Neuronal stem cell (in vitro differentiated cells): ENCODE measurements around the gene CDK14.
A peak's percentile ranks its signal among the peaks of the same experiment; 100 is the strongest.
"Not testable (repeated sequence)": the region's sequence is repeated elsewhere in the genome, so short reads cannot be mapped to it uniquely, and the experiment has no call there.

Source experiments
- DNase-seq: peaks from one replicate; pipeline ENCODE4 v3.0.0-alpha.2; 2013; ENCODE audit warnings: low spot score
- H2AFZ ChIP-seq: one replicate; pipeline ENCODE4 v1.6.1; 2013; ENCODE audit warnings: mild to moderate bottlenecking, low read length, inconsistent platforms
- H2AK5ac ChIP-seq: 2 replicates; pipeline ENCODE4 v1.6.1; 2013; ENCODE audit warnings: low read depth, mild to moderate bottlenecking, inconsistent platforms, low read length, moderate library complexity, mixed read lengths
- H2BK120ac ChIP-seq: 2 replicates; pipeline ENCODE4 v1.6.1; 2013; ENCODE audit warnings: low read depth, mild to moderate bottlenecking, inconsistent platforms, low read length, moderate library complexity, mixed read lengths
- H2BK12ac ChIP-seq: one replicate; pipeline ENCODE4 v1.6.1; 2013; ENCODE audit warnings: low read length, inconsistent platforms
- H2BK15ac ChIP-seq: 2 replicates; pipeline ENCODE4 v1.6.1; 2013; ENCODE audit warnings: mild to moderate bottlenecking, low read length, inconsistent platforms, mixed read lengths
- H2BK5ac ChIP-seq: one replicate; pipeline ENCODE4 v1.6.1; 2013; ENCODE audit warnings: inconsistent platforms, mild to moderate bottlenecking, low read length, moderate library complexity
- H3K14ac ChIP-seq: one replicate; pipeline ENCODE4 v1.6.1; 2013; ENCODE audit warnings: low read length, inconsistent platforms
- H3K18ac ChIP-seq: 2 replicates; pipeline ENCODE4 v1.6.1; 2013; ENCODE audit warnings: low read length, inconsistent platforms
- H3K23ac ChIP-seq: 2 replicates; pipeline ENCODE4 v1.6.1; 2013; ENCODE audit warnings: low read depth, mild to moderate bottlenecking, mixed read lengths, low read length, inconsistent platforms; ENCODE audit not compliant: poor library complexity
- H3K27ac ChIP-seq: replicated peaks from 3 replicates; pipeline ENCODE4 v1.5.1; 2013; ENCODE audit warnings: low read length, inconsistent platforms
- H3K27me3 ChIP-seq, 3 experiments: 2 replicates each; pipeline ENCODE4 v1.6.1; 2013; ENCODE audit warnings: low read length in 3 of 3, mild to moderate bottlenecking in 2 of 3, inconsistent platforms in 1 of 3, low read depth in 1 of 3, mixed read lengths in 1 of 3, moderate library complexity in 1 of 3; ENCODE audit not compliant: control insufficient read depth in 3 of 3, insufficient read depth in 3 of 3
- H3K36me3 ChIP-seq, 2 donors: replicated peaks in 1 of 2; 2 replicates each; pipeline ENCODE4 v1.6.1; 2013; ENCODE audit warnings: low read length in 2 of 2; ENCODE audit not compliant: control insufficient read depth in 2 of 2, insufficient read depth in 2 of 2
- H3K4ac ChIP-seq: 2 replicates; pipeline ENCODE4 v1.6.1; 2013; ENCODE audit warnings: inconsistent platforms, mild to moderate bottlenecking, low read length, moderate library complexity
- H3K4me1 ChIP-seq, 2 donors: 1 replicate in 1 of 2; 2 replicates in 1 of 2; pipeline ENCODE4 v1.6.1; 2013; ENCODE audit warnings: low read length in 2 of 2, low read depth in 1 of 2; ENCODE audit not compliant: control insufficient read depth in 2 of 2, insufficient read depth in 1 of 2
- H3K4me2 ChIP-seq: one replicate; pipeline ENCODE4 v1.6.1; 2013; ENCODE audit warnings: mild to moderate bottlenecking, low read length, inconsistent platforms; ENCODE audit not compliant: insufficient read depth, poor library complexity, severe bottlenecking
- H3K4me3 ChIP-seq, 2 donors: 2 replicates each; pipeline ENCODE4 v1.5.1; 2013; ENCODE audit warnings: low read length in 2 of 2, mild to moderate bottlenecking in 2 of 2, inconsistent platforms in 1 of 2, moderate library complexity in 1 of 2
- H3K79me1 ChIP-seq: one replicate; pipeline ENCODE4 v1.6.1; 2013; ENCODE audit warnings: low read depth, mild to moderate bottlenecking, inconsistent platforms, low read length, moderate library complexity
- H3K9ac ChIP-seq: one replicate; pipeline ENCODE4 v1.6.1; 2013; ENCODE audit warnings: mild to moderate bottlenecking, low read depth, low read length, inconsistent platforms; ENCODE audit not compliant: poor library complexity
- H3K9me3 ChIP-seq, 2 donors: replicated peaks in 1 of 2; 2 replicates each; pipeline versions ENCODE3 to v1.6.1; 2013; ENCODE audit warnings: low read length in 2 of 2, mild to moderate bottlenecking in 2 of 2, inconsistent platforms in 1 of 2, low read depth in 1 of 2, mixed read lengths in 1 of 2, moderate library complexity in 1 of 2; ENCODE audit not compliant: control insufficient read depth in 2 of 2, insufficient read depth in 1 of 2
- H4K8ac ChIP-seq: one replicate; pipeline ENCODE4 v1.6.1; 2013; ENCODE audit warnings: low read depth, mild to moderate bottlenecking, inconsistent platforms, low read length, moderate library complexity
- H4K91ac ChIP-seq: one replicate; pipeline ENCODE4 v1.6.1; 2013; ENCODE audit warnings: low read length, low read depth, mild to moderate bottlenecking, inconsistent platforms; ENCODE audit not compliant: poor library complexity
- WGBS, 2 donors: extraction: QIAGEN DNeasy Blood & Tissue Kit; methylation state at CpG; one replicate each; pipeline ENCODE4 v1.1.7; 2013; ENCODE audit warnings: missing lambda C conversion rate in 2 of 2, mixed read lengths in 1 of 2; ENCODE audit not compliant: insufficient read length in 2 of 2, insufficient replicate concordance in 1 of 2; ENCODE audit errors: extremely low coverage in 2 of 2; 5-methylcytosine and 5-hydroxymethylcytosine counted together

The CDK14 gene

GRCh38 chr7:90920336-90920735, 324.2 kb downstream of the CDK14 start:
- no peaks in the 10 kb centered on the region for H3K27me3 ChIP-seq
- H2AK5ac ChIP-seq = no peak overlapping the region
- no peak overlapping the region for H3K23ac ChIP-seq
- no peak overlapping the region for H4K91ac ChIP-seq
- no peak overlapping the region for H3K4me2 ChIP-seq
- H3K18ac ChIP-seq = no peak overlapping the region
- H3K4me3 ChIP-seq = no peak overlapping the region
- no peaks in the 10 kb centered on the region for H3K4me1 ChIP-seq
- no peak overlapping the region for H3K9ac ChIP-seq
- H4K8ac ChIP-seq = no peak overlapping the region
- H2BK5ac ChIP-seq = no peak overlapping the region
- H2BK12ac ChIP-seq = no peak overlapping the region
- no peak overlapping the region for H2BK15ac ChIP-seq
- no peak overlapping the region for H2BK120ac ChIP-seq
- no peak overlapping the region for H3K27ac ChIP-seq
- H3K4ac ChIP-seq = no peak overlapping the region
- H2AFZ ChIP-seq = no peak overlapping the region
- peaks cover 0 to 3% of the 10 kb centered on the region in 2 donors for H3K9me3 ChIP-seq
- H3K79me1 ChIP-seq = no peaks in the 10 kb centered on the region
- no CpG with 5 or more reads among the region's 1 CpG for WGBS, 2 donors
- DNase-seq = no peak
- no peak overlapping the region for H3K14ac ChIP-seq
- peaks cover 2 to 6% of the 10 kb centered on the region in 2 donors for H3K36me3 ChIP-seq

- Histone ChIP-seq H3K4me3 (no peak overlapping the region), H2BK5ac (no peak overlapping the region), H3K4me1 (no peaks in the 10 kb centered on the region), H3K79me1 (no peaks in the 10 kb centered on the region), H2BK12ac (no peak overlapping the region), H3K27me3 (no peaks in the 10 kb centered on the region), H3K18ac (no peak overlapping the region), H3K4me2 (no peak overlapping the region), H4K8ac (no peak overlapping the region), H4K91ac (no peak overlapping the region), H3K27ac (no peak overlapping the region), H3K9ac (no peak overlapping the region), H3K4ac (no peak overlapping the region), H2AK5ac (no peak overlapping the region), H2BK120ac (no peak overlapping the region), H3K9me3 (no peaks in the 10 kb centered on the region), H3K23ac (no peak overlapping the region), H2BK15ac (no peak overlapping the region), H2AFZ (no peak overlapping the region), H3K36me3 (no peaks in the 10 kb centered on the region), H3K14ac (no peak overlapping the region)
- DNase-seq = no peak
- WGBS, 2 donors = no CpG with 5 or more reads among the region's 2 CpGs
Measured at GRCh38 chr7:90923541-90923997, 327.4 kb downstream of the CDK14 start.

- H3K9me3 ChIP-seq, H2AFZ ChIP-seq, H3K4me2 ChIP-seq, H2BK15ac ChIP-seq, H2AK5ac ChIP-seq, H2BK5ac ChIP-seq, H2BK12ac ChIP-seq, H3K18ac ChIP-seq, H4K91ac ChIP-seq, H3K27me3 ChIP-seq, H3K27ac ChIP-seq, DNase-seq, H3K36me3 ChIP-seq, H3K79me1 ChIP-seq, H3K4me1 ChIP-seq, H3K4me3 ChIP-seq, H4K8ac ChIP-seq, H3K4ac ChIP-seq, H2BK120ac ChIP-seq, H3K9ac ChIP-seq, H3K23ac ChIP-seq, H3K14ac ChIP-seq: not testable (repeated sequence)
- no CpG with 5 or more reads among the region's 13 CpGs for WGBS, 2 donors
Measured at GRCh38 chr7:90928700-90929424, 332.7 kb downstream of the CDK14 start.

GRCh38 chr7:90931986-90932916, 336.1 kb downstream of the CDK14 start:
- H2BK15ac ChIP-seq = no peak overlapping the region
- peaks cover 0 to 2% of the 10 kb centered on the region in 2 donors for H3K36me3 ChIP-seq
- no CpG with 5 or more reads among the region's 6 CpGs for WGBS, 2 donors

More at GRCh38 chr7:90931986-90932916, 336.1 kb downstream of the CDK14 start:
- no peak overlapping the region for H2BK12ac ChIP-seq
- H3K79me1 ChIP-seq = no peaks in the 10 kb centered on the region
- no peaks in the 10 kb centered on the region for H3K9me3 ChIP-seq
- no peak overlapping the region for H3K27ac ChIP-seq
- no peak overlapping the region for H3K4me2 ChIP-seq
- peak overlapping the region; percentile 53 for H3K4ac ChIP-seq
- no peak overlapping the region for H4K8ac ChIP-seq
- no peak overlapping the region for H3K9ac ChIP-seq
- no peak overlapping the region for H2BK5ac ChIP-seq
- no peak overlapping the region for H3K14ac ChIP-seq
- H3K18ac ChIP-seq = no peak overlapping the region
- H3K4me1 ChIP-seq = no peaks in the 10 kb centered on the region
- H3K27me3 ChIP-seq = no peaks in the 10 kb centered on the region
- no peak for DNase-seq
- H3K23ac ChIP-seq = no peak overlapping the region
- H4K91ac ChIP-seq = no peak overlapping the region
- no peak overlapping the region for H2AFZ ChIP-seq
- no peak overlapping the region for H3K4me3 ChIP-seq
- H2BK120ac ChIP-seq = no peak overlapping the region
- H2AK5ac ChIP-seq = no peak overlapping the region
